Activated B cell treated with CpG ODN at 0.5 μM for 24 hours (primary cell): ENCODE results near the gene INSM1. TPM values are rescaled to one million over a fixed set of nuclear protein-coding genes. Genes with fewer than 3 reads are reported as not detected.

Source experiments
- ATAC-seq: fragments of 200-7000 bp; cut with Tn5 transposase; one replicate; pipeline ENCODE4 v1.10.0; 2021; ENCODE audit warnings: low read depth, mild to moderate bottlenecking, moderate library complexity
- CTCF ChIA-PET: fragments of 350-600 bp; sonication (Branson Sonifier 250); formaldehyde crosslinking; loops from one replicate; lab custom pipeline; 2021; ENCODE audit warnings: antibody characterized with exemption; lab: Charles Lee
- POLR2A ChIA-PET: fragments of 350-600 bp; sonication (Branson Sonifier 250); formaldehyde crosslinking; loops from one replicate; lab custom pipeline; 2021; ENCODE audit warnings: antibody characterized with exemption; lab: Charles Lee
- DNase-seq: peaks from one replicate; pipeline ENCODE4 v3.0.0; 2022
- H3K27ac Mint-ChIP-seq: one replicate; pipeline ENCODE4 v1.8.0; 2020; ENCODE audit warnings: mixed read lengths
- H3K27me3 Mint-ChIP-seq: one replicate; pipeline ENCODE4 v1.8.0; 2021; ENCODE audit warnings: mixed read lengths
- H3K36me3 Mint-ChIP-seq: one replicate; pipeline ENCODE4 v1.8.0; 2021; ENCODE audit warnings: low read depth, mixed read lengths
- H3K4me1 Mint-ChIP-seq: one replicate; pipeline ENCODE4 v1.8.0; 2021; ENCODE audit warnings: mixed read lengths
- H3K4me3 Mint-ChIP-seq: one replicate; pipeline ENCODE4 v1.8.0; 2020; ENCODE audit warnings: mild to moderate bottlenecking, mixed read lengths
- H3K9me3 Mint-ChIP-seq: one replicate; pipeline ENCODE4 v1.8.0; 2020; ENCODE audit warnings: mixed read lengths
- intact Hi-C: fragments of 100-400 bp; cut with micrococcal nuclease; formaldehyde crosslinking; loops from one replicate; pipeline ENCODE4 v1.15.1; 2024
- total RNA-seq: library from RNA; stranded (reverse); gene quantifications from 2 replicates; pipeline ENCODE4 v1.2.3, GENCODE V29; 2022
- TF ChIP-seq, protein P1 (sequence below): fragments of 200-600 bp; IDR thresholded peaks from one replicate; pipeline ENCODE4 v1.8.0; 2022; ENCODE audit warnings: antibody characterized with exemption, mild to moderate bottlenecking

INSM1 gene
- total RNA-seq, 1 donor from 2014 or later, result not detected

DNA sequence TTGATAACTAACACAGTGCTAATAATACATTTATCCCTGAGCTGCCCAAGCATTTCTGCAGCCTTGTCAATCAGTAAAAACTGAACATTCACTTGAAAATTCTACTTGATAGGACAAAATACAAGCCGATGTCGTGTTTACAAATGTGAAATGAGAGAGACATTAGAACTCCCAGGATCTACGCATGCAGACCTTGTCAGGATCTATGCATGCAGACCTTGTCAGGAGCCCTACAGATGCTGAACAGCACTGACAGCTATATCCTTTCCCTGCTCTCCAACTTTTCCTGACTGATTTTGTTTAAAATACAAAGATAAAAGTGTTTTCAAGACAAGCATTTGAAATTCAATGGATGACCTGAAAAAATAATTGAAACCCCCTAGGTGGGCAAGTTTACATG is 28.9 kb downstream of the INSM1 start:
- Mint-ChIP-seq H3K36me3 (peaks cover 28% of the 10 kb centered on the region), H3K4me3 (no peak overlapping the region), H3K27me3 (no peaks in the 10 kb centered on the region), H3K9me3 (no peaks in the 10 kb centered on the region), H3K4me1 (no peaks in the 10 kb centered on the region), H3K27ac (no peak overlapping the region)
- CTCF ChIA-PET, result no interaction called here
- no peak for ATAC-seq
- no peak for DNase-seq
- TF ChIP-seq, protein P1, sequence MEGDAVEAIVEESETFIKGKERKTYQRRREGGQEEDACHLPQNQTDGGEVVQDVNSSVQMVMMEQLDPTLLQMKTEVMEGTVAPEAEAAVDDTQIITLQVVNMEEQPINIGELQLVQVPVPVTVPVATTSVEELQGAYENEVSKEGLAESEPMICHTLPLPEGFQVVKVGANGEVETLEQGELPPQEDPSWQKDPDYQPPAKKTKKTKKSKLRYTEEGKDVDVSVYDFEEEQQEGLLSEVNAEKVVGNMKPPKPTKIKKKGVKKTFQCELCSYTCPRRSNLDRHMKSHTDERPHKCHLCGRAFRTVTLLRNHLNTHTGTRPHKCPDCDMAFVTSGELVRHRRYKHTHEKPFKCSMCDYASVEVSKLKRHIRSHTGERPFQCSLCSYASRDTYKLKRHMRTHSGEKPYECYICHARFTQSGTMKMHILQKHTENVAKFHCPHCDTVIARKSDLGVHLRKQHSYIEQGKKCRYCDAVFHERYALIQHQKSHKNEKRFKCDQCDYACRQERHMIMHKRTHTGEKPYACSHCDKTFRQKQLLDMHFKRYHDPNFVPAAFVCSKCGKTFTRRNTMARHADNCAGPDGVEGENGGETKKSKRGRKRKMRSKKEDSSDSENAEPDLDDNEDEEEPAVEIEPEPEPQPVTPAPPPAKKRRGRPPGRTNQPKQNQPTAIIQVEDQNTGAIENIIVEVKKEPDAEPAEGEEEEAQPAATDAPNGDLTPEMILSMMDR, result no peak
- intact Hi-C loops, result no loop called here
- POLR2A ChIA-PET, result no interaction called here

DNA sequence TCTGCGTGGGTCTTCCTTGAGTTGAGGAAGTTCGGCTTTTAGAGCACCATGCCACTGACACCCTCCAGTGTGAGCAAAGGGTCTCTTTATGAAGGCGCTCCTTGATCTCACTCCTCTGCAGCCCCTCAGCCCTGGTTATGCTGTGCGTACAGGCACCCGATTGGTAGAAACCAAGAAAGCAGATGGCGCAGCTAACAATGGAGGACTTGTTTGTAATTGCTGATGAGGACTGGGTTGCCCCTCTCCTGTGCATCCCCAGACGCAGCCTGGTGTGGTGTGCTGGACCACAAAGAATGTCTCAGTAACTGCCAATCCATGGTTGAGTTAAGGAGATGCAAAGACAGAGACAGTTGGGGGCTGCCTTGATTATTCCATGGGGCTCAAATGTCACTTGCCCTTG is 30.2 kb downstream of the INSM1 start:
- H3K4me3 Mint-ChIP-seq, result no peak overlapping the region
- ChIA-PET CTCF (no interaction called here), POLR2A (no interaction called here)
- DNase-seq (no peak), ATAC-seq (no peak)
- H3K27ac Mint-ChIP-seq, result no peak overlapping the region
- no peaks in the 10 kb centered on the region for H3K4me1 Mint-ChIP-seq
- H3K36me3 Mint-ChIP-seq, result peaks cover 22% of the 10 kb centered on the region
- intact Hi-C loops, result no loop called here
- no peaks in the 10 kb centered on the region for H3K27me3 Mint-ChIP-seq
- H3K9me3 Mint-ChIP-seq, result no peaks in the 10 kb centered on the region
- TF ChIP-seq, protein P1, result no peak

DNA sequence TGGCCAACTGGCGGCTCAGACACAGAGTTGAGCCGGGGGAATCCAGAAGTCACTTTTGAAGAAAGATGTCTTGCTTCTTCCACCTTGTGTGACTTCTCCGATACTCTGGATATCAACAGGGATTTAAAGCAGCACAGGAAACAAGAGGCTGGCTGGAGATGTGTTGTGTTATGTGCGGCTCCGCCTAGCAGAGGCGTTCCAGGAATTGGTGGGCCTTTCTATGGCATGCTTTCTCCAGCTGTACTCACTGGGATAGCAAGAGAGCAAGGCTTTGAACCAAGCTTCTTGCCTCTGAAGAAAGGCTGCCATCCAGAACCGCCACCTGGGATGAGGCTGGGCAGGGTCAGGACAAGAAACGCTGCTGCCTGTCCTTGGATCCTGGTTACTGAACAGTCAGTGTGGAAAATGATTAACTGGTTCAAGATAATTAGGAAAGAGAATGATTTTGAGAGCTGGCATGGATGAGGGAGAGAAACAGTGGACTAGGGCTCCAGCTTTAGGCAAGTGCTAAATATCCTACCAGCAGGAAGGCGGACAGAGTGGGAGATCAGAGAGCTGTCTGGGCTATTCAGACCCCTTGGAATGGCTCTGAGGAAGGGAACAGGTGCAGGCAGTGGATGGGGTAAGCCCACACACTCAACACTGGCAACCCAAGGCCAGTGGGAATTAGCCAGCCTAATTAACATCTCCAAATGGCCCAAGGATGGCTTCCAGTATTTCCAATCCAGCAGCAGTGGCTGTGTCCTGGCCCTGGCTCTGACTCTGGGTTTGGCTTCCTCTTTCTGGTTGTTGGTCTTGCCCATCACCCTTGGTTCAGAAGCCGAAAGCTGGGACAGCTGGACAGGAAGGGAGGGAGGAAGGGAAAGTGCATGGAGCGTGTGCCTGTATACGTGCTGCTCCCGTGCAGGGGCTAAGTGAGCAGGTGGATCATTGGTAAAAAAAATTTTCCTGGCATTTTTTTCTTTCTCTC is 31.9 kb downstream of the INSM1 start:
- TF ChIP-seq, protein P1, result no peak
- ATAC-seq (no peak), DNase-seq (no peak)
- CTCF ChIA-PET, result no interaction called here
- intact Hi-C loops, result no loop called here
- Mint-ChIP-seq H3K36me3 (peaks cover 19% of the 10 kb centered on the region), H3K9me3 (no peaks in the 10 kb centered on the region), H3K27me3 (no peaks in the 10 kb centered on the region), H3K27ac (no peak overlapping the region), H3K4me3 (no peak overlapping the region), H3K4me1 (no peaks in the 10 kb centered on the region)
- POLR2A ChIA-PET, result no interaction called here

DNA sequence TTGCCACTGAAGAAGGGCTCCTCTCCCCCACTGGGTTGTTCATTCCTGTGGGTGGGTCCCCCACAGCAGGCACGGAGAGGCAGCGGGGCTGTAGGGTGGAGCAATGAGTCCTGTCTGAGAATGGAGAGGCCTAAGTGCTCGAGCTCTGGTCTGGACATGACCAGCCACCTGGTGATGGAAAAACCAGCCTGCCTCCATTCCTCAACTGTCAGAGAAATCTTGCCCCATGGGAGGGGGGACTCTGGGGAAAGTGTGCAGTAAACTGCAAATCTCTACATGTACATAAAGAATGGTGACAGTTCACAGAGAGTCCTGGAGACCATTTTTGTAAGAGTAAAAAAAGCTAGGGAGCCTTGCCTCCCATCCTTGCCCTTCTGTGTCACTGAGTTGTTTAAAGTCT is 34.1 kb downstream of the INSM1 start:
- Mint-ChIP-seq H3K9me3 (no peaks in the 10 kb centered on the region), H3K27me3 (no peaks in the 10 kb centered on the region), H3K36me3 (peaks cover 12% of the 10 kb centered on the region), H3K27ac (no peak overlapping the region), H3K4me3 (no peak overlapping the region), H3K4me1 (no peaks in the 10 kb centered on the region)
- intact Hi-C loops, result no loop called here
- ChIA-PET POLR2A (interaction anchor here (0.6 kb wide), 1 partner anchor 71 kb away, joined by 3 read pairs; no protein-coding TSS in a partner anchor), CTCF (no interaction called here)
- TF ChIP-seq, protein P1, result no peak
- no peak for DNase-seq
- no peak for ATAC-seq

DNA sequence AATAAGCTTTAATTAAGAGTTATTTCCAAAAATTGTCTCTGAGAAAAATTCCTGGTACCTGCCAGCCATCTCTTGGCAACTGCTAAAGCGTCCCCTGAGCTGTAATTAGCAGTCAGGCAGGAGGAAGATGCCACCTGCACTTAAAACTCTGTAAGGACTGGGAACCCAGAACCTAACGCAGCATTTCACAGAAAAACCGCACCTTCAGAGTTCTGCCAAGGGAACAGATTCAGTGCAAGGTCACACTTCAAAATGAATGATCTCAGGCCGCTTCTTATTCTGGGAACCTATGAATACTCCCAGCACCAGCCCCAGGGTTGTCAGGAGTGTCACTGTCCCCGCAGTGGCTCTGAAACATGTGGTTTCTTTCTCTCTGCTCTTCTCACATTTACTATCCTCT is 36.7 kb downstream of the INSM1 start:
- intact Hi-C loops, result no loop called here
- Mint-ChIP-seq H3K36me3 (peaks cover 9% of the 10 kb centered on the region), H3K27me3 (no peaks in the 10 kb centered on the region), H3K27ac (no peak overlapping the region), H3K4me3 (no peak overlapping the region), H3K4me1 (no peaks in the 10 kb centered on the region), H3K9me3 (no peaks in the 10 kb centered on the region)
- ATAC-seq, result no peak
- ChIA-PET POLR2A (no interaction called here), CTCF (no interaction called here)
- TF ChIP-seq, protein P1, result no peak
- no peak for DNase-seq
